GM19328 (cell line): ENCODE measurements around the gene TOMM20.
"Not testable (repeated sequence)": the region's sequence is repeated elsewhere in the genome, so short reads cannot be mapped to it uniquely, and the experiment has no call there.

Source experiments
- ATAC-seq: cut with Tn5 transposase; IDR thresholded peaks from one replicate; pipeline ENCODE4 v1.9.1; 2021; ENCODE audit warnings: mild to moderate bottlenecking, moderate library complexity; ENCODE audit not compliant: unreplicated experiment

TOMM20 gene

GRCh38 chr1:235102993-235103411 lies 25.6 kb downstream of the TOMM20 start:
- no peak for ATAC-seq

DNA sequence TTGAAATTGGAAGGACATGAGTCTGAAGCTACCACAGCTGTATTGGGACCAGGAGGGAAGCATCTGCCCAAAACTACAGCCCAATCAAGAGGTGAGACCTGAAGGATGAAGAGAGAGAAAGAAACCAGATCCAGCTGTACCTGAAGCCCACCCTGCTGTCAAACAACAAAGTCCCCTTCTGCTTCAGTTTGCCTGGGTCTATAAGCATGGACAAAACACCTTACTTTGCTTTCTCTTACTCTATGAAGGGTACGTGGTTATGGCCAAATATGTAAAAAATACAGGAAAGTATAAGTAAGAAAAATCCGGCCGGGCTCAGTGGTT lies 26.4 kb downstream of the TOMM20 start:
- ATAC-seq: no peak

DNA sequence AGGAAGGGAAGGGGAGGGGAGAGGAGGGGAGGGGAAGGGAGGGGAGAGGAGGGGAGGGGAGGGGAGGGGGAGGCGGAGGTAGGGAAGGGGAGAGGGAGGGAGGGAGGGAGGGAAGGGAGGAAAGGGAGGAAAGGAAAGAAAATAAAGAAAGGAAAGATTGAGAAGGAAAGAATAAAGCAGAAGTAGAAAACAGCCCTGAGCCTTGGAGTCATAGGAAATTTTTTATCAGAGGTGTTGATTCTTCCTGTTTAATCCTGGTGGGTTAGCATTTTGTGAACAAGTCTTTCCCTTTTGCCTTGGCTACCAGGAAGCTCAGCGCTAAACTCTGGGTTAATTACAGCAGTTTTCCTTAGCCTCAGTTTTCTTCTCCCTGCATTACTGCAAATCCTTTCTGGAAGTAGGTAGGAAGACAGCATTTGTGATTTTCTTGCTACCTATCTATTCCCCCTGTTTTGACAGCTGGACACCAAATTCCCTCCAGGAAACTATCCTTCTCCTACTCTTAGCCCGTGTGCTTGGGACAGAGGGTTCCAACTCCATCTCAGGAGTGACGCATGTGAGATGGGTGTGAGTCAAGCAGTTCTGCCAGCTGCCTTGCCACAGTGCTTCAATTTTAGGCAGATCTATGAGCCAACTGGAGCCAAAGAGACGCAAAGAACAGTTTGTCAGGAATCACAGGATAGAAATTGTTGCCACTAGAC lies 26.9 kb downstream of the TOMM20 start:
- no peak for ATAC-seq

- no peak for ATAC-seq
Observed at GRCh38 chr1:235100194-235100772, 28.4 kb downstream of the TOMM20 start.

DNA sequence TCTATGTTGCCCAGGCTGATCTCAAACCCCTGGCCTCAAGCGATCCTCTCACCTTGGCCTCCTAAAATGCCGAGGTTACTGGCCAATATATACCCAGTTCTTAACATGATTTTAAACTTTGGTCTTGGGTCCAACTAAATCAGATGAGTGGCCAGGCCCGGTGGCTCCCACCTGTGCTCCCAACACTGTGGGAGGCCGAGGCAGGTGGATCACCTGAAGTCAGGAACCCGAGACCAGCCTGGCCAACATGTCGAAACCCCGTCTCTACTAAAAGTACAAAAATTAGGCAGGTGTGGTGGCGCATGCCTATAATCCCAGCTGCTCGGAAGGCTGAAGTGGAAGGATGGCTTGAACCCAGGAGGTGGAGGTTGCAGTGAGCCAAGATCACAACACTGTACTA lies 29.6 kb downstream of the TOMM20 start:
- ATAC-seq: no peak

DNA sequence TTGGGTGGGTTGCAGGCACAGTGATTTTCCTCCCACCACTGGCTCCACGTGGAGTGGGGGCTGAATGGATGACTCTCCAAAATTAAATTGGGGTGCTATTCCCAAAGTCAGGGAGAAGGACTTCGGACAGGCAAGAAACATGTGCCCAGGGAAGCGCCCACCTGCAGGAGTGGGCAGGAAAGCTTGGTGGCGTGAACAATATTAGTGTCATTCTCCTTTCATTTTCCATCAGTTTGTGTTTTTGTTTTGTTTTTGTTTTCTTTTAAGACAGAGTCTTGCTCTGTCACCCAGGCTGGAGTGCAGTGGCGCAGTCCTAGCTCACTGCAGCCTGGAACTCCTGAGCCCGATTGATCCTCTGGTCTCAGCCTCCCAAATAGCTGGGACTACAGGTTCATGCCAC lies 30.1 kb downstream of the TOMM20 start:
- no peak for ATAC-seq

- ATAC-seq: not testable (repeated sequence)
Observed at GRCh38 chr1:235097501-235097900, 31.1 kb downstream of the TOMM20 start.

DNA sequence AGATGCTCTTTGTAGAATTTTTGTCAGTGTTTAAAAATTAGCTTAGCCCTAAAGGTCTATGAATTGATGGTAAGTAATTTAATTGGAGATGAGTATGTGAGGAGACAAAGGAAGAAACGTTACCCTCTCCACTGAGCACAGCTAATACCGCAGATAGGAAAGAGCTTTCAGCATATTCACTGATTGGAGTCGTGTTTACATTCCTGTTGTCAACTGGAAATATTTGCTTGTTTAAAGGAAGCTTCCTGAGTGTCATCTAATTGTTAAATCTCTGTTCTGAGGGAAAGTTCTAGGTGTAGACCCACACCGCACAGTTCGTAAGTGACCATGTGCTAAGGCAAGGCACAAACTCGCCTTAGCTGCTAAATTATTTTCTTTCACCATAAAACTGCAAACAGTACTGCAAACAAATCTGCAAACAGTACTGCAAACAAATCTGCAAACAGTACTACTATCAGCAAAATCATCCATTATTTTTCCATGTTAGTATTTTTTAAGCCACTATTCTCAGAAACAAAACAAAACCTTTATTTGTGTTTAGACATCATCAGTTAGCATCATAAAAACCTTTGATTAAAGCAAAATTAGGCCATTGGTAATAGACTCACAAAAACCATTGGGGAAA lies 32.6 kb downstream of the TOMM20 start:
- no peak for ATAC-seq

GRCh38 chr1:235093696-235094592 lies 34.7 kb downstream of the TOMM20 start:
- ATAC-seq: no peak

DNA sequence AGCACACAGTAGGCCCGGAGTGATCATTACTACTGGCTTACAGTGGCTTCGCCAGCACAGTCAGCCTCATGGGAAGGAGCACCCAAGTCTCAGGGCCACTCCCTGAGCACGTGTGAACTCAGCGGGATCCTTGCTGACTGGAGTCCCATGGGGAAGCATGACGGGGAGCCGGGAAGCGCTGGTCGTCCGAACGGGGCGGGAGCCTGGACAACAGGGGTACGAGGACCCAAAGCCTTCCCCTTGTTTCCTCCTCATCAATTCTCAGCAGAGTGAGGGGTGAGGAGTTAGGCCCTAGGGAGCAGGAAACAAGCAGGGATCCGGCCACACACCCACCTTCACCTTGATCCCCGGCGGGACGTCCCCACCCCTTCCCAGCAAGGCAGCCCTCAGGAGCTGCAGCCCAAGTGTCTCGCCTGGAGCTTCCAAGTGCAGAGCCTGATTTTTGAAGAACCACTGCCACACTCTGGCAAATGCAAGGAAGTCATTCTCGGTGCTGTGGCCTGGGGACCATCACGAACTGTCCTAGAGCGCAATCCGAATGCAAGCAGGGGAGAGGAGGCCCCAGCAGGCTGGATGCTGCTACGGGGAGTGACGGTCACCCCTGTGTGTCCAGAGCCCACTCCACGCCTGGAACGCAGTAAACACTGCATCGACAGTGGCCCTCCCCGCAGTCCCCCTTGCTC lies 35.5 kb downstream of the TOMM20 start:
- ATAC-seq: no peak

DNA sequence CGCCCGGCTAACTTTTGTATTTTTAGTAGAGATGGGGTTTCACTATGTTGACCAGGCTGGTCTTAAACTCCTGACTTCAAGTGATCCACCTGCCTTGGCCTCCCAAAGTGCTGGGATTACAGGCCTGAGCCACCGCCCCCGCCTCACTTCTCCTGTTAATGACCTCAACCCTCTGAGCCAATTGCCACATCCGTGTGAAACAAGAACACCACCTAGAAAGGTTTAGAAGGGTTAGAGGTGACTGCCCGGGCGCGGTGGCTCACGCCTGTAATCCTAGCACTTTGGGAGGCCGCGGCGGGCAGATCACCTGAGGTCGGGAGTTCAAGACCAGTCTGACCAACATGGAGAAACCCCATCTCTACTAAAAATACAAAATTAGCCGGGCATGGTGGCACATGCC lies 36.2 kb downstream of the TOMM20 start:
- ATAC-seq: not testable (repeated sequence)

DNA sequence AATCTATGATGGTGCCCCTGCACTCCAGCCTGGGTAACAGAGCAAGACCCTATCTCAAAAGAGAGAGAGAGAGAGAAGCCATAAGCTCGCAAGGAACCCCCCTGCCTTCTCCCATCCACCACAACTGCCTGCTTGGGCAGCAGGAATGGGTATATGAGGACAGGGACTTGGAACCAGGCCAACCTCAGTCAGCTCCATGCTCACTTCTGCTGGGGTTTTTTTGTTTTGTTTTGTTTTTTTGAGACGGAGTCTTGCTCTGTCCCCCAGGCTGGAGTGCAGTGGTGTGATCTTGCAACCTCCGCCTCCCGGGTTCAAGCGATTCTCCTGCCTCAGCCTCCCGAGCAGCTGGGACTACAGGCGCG lies 36.6 kb downstream of the TOMM20 start:
- not testable (repeated sequence) for ATAC-seq

DNA sequence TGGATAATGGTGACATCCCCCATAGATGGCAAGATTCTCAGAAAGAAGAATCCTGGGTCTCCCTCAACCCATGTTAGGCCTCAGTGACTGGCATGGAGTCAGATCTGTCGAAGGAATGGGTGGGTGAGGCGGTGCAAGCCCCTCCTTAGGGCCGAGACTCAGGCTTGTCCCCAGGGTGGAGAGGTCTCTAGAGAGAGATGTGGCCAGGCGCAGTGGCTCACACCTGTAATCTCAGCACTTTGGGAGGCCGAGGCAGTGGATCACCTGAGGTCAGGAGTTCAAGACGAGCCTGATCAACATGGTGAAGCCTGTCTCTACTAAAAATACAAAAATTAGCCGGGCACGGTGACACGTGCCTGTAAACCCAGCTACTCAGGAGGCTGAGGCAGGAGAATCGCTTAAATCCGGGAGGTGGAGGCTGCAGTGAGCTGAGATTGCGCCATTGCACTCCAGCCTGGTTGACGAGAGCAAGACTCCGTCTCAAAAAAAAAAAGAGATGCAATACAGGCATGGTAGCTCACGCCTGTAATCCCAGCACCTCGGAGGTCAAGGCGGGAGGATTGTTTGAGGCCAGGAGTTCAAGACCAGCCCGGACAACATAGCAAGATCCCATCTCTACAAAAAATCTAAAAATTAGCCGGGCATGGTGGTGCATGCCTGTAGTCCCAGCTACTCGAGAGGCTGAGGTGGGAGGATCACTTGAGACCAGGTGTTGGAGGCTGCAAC lies 37.2 kb downstream of the TOMM20 start:
- not testable (repeated sequence) for ATAC-seq

DNA sequence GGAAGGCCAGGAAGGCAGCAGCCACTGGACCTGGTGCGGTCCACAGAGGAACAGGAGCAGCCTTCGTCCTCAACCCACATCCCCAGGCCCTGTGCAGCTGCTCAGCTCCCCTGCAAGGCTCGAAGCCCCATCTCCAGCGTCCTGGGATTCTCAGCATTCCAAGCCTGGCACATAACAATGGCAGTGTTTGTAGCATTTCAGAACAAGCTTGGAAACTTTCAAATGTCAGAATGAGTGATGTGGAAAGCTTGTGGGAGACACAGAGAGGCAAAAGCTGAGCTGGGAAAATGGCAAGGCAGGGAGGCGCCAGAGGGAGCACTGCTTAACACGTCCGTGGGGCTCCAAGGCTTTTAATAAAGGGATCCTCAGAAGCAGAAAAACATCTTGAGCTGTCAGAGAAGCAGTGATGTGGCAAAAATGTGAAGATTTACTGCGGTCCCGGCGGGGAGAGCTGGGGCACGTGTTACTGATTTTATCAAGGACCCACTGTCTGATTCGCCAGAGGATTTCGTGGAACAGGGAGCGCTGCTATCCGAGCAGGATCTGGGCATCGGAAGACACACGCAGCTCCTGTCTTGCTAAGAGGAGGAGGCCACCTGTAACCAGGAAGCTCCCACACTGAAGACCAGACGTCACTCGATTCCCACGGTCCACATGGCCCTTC lies 38.1 kb downstream of the TOMM20 start:
- no peak for ATAC-seq

GRCh38 chr1:235088907-235089306 lies 39.7 kb downstream of the TOMM20 start:
- ATAC-seq: no peak

DNA sequence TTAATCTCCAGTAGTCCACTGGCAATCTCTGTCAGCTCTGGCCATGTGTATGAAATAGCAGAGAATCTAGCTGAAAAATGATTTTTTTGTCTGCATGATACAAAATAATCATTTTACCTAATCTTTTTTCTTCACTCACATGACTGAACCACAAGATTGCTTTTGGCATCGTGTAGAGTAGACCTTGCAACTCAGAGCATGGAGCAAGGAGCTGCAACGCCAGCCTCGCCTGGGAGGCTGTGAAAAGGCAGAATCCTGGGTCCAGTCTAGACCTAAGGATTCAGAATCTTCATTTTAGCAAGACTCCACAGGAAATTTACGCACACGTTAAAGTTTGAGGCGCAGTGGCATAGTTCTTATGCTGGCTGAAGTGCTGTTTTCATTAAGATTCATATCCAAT lies 40.2 kb downstream of the TOMM20 start:
- no peak for ATAC-seq

- no peak for ATAC-seq
Observed at GRCh38 chr1:235087906-235088305, 40.7 kb downstream of the TOMM20 start.

DNA sequence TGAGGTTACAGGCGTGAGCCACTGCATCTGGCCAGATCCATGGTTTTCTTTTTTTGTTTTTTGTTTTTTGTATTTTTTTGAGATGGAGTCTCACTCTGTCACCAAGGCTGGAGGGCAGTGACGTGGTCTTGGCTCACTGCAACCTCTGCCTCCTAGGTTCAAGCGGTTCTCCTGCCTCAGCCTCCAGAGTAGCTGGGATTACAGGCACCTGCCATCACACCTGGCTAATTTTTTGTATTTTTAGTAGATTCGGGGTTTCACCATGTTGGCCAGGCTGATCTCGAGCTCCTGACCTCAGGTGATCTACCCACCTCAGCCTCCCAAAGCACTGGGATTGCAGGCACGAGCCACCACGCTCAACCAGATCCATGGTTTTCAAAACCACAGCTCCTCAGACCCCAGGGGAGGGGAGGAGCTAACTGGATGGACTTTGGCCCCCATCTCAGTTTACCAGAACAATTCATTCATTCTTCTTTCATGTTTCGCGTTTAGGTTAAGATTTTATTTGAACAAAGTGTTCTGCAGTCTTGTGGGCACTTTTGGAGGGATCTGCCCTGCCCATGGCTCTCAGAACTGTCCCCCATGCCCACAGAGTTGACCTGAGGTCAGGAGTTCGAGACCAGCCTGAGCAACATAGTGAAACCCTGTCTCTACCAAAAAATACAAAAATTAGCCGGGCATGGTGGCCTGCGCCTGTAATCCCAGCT lies 43.1 kb downstream of the TOMM20 start:
- not testable (repeated sequence) for ATAC-seq

GRCh38 chr1:235080788-235081187 lies 47.8 kb downstream of the TOMM20 start:
- not testable (repeated sequence) for ATAC-seq
